H1 (cell line): ENCODE data around the gene TMEM181. TPM values are rescaled to one million over a fixed set of nuclear protein-coding genes. Genes with fewer than 3 reads are reported as not detected.

Experiments used
- CTCF ChIA-PET: fragments of 300-600 bp; sonication (Branson Sonifier 250); formaldehyde crosslinking; loops from one replicate; lab custom pipeline; 2021; ENCODE audit not compliant: partially characterized antibody; lab: Charles Lee
- POLR2A ChIA-PET: fragments of 300-600 bp; sonication (Branson Sonifier 250); formaldehyde crosslinking; loops from one replicate; lab custom pipeline; 2021; ENCODE audit warnings: inconsistent platforms; ENCODE audit not compliant: partially characterized antibody; lab: Charles Lee
- DNase-seq, 2 experiments: peaks; one replicate each; pipeline versions ENCODE4 v3.0.0 to v3.0.0-alpha.2; 2010 to 2022; ENCODE audit warnings: low spot score in 2 of 2, low read depth in 1 of 2, mixed read lengths in 1 of 2
- FAIRE-seq: peaks from 2 replicates; lab custom pipeline; 2011; peaks lifted over from hg19 to GRCh38; lab: Jason Lieb, UNC
- H2AFZ ChIP-seq: 2 replicates; pipeline ENCODE4 v1.8.1; 2012; ENCODE audit warnings: low read length, inconsistent platforms
- H2AK5ac ChIP-seq: 2 replicates; pipeline ENCODE4 v1.6.1; 2013; ENCODE audit warnings: low read depth, low read length
- H2BK120ac ChIP-seq: replicated peaks from 2 replicates; pipeline ENCODE3; 2013; ENCODE audit warnings: low read depth, low read length, inconsistent platforms
- H2BK12ac ChIP-seq: 2 replicates; pipeline ENCODE4 v1.6.1; 2013; ENCODE audit warnings: low read depth, low read length
- H2BK15ac ChIP-seq: 2 replicates; pipeline ENCODE4 v1.6.1; 2013; ENCODE audit warnings: low read length
- H2BK20ac ChIP-seq: 2 replicates; pipeline ENCODE4 v1.6.1; 2013; ENCODE audit warnings: low read length
- H2BK5ac ChIP-seq: 2 replicates; pipeline ENCODE4 v1.6.1; 2013; ENCODE audit warnings: low read depth, low read length
- H3K14ac ChIP-seq: 2 replicates; pipeline ENCODE4 v1.6.1; 2013; ENCODE audit warnings: inconsistent platforms; ENCODE audit not compliant: insufficient read length
- H3K18ac ChIP-seq: 2 replicates; pipeline ENCODE4 v1.6.1; 2013; ENCODE audit warnings: low read length; ENCODE audit errors: extremely low read depth
- H3K23ac ChIP-seq: 2 replicates; pipeline ENCODE4 v1.6.1; 2013; ENCODE audit warnings: inconsistent platforms; ENCODE audit not compliant: insufficient read length
- H3K23me2 ChIP-seq: 2 replicates; pipeline ENCODE4 v1.6.1; 2013; ENCODE audit warnings: low read depth, low read length
- H3K27ac ChIP-seq: 2 replicates; pipeline ENCODE4 v1.6.1; 2011; ENCODE audit warnings: low read depth, low read length, inconsistent platforms
- H3K27me3 ChIP-seq, 4 experiments: replicated peaks in 1 of 4; 1 replicate in 1 of 4; 2 replicates in 3 of 4; pipeline versions ENCODE4 v1.6.1 to v1.8.1; 2011 to 2013; ENCODE audit warnings: low read length in 3 of 4, mild to moderate bottlenecking in 3 of 4, inconsistent platforms in 2 of 4, mixed read lengths in 2 of 4, moderate library complexity in 1 of 4; ENCODE audit not compliant: control insufficient read depth in 3 of 4, insufficient read depth in 3 of 4; ENCODE audit errors: extremely low read depth in 1 of 4
- H3K36me3 ChIP-seq, 4 experiments: 2 replicates each; pipeline versions ENCODE4 v1.6.1 to v1.8.1; 2011 to 2013; ENCODE audit warnings: mild to moderate bottlenecking in 4 of 4, low read length in 3 of 4, moderate library complexity in 2 of 4, control low read depth in 1 of 4, inconsistent platforms in 1 of 4; ENCODE audit not compliant: insufficient read depth in 4 of 4, control insufficient read depth in 2 of 4
- H3K4ac ChIP-seq: replicated peaks from 2 replicates; pipeline ENCODE3; 2013; ENCODE audit warnings: low read length, low read depth, mixed read lengths, inconsistent platforms; ENCODE audit not compliant: insufficient read length
- H3K4me1 ChIP-seq, 4 experiments: replicated peaks in 1 of 4; 1 replicate in 1 of 4; 2 replicates in 3 of 4; pipeline versions ENCODE4 v1.6.1 to v1.8.1; 2011 to 2013; ENCODE audit warnings: low read length in 3 of 4, inconsistent platforms in 2 of 4, mixed read lengths in 1 of 4; ENCODE audit not compliant: insufficient read depth in 4 of 4, control insufficient read depth in 3 of 4
- H3K4me2 ChIP-seq, 2 experiments: 2 replicates each; pipeline versions ENCODE4 v1.6.1 to v1.8.1; 2011 to 2013; ENCODE audit warnings: low read depth in 2 of 2, low read length in 2 of 2, control low read depth in 1 of 2, inconsistent platforms in 1 of 2, mild to moderate bottlenecking in 1 of 2; ENCODE audit not compliant: insufficient read depth in 1 of 2
- H3K4me3 ChIP-seq, 4 experiments: fragments of 200-600, 300-600 bp in 1 of 4; sonication (generic), shearing (Covaris generic), sonication (Bioruptor Twin) in 1 of 4; 2 replicates each; pipeline versions ENCODE4 v1.5.1 to v1.8.1; 2011 to 2016; ENCODE audit warnings: low read length in 4 of 4, low read depth in 3 of 4, control low read depth in 2 of 4, inconsistent platforms in 2 of 4, mild to moderate bottlenecking in 2 of 4, mixed read lengths in 1 of 4, moderate library complexity in 1 of 4; ENCODE audit not compliant: insufficient read depth in 2 of 4; ENCODE audit errors: extremely low read depth in 1 of 4
- H3K56ac ChIP-seq: replicated peaks from 2 replicates; pipeline ENCODE3; 2013; ENCODE audit warnings: low read depth, mild to moderate bottlenecking, mixed read lengths, low read length, inconsistent platforms; ENCODE audit not compliant: insufficient read length
- H3K79me1 ChIP-seq: 2 replicates; pipeline ENCODE4 v1.6.1; 2013; ENCODE audit warnings: low read depth, low read length, control low read depth
- H3K79me2 ChIP-seq, 2 experiments: 2 replicates each; pipeline versions ENCODE4 v1.6.1 to v1.8.1; 2012 to 2013; ENCODE audit warnings: low read length in 2 of 2, mild to moderate bottlenecking in 2 of 2, inconsistent platforms in 1 of 2; ENCODE audit not compliant: insufficient read depth in 2 of 2, control insufficient read depth in 1 of 2
- H3K9ac ChIP-seq, 4 experiments: replicated peaks in 1 of 4; 1 replicate in 1 of 4; 2 replicates in 3 of 4; pipeline versions ENCODE4 v1.6.1 to v1.8.1; 2011 to 2013; ENCODE audit warnings: low read depth in 3 of 4, low read length in 3 of 4, control low read depth in 2 of 4, mild to moderate bottlenecking in 2 of 4, moderate library complexity in 2 of 4, inconsistent platforms in 1 of 4; ENCODE audit errors: extremely low read depth in 1 of 4
- H3K9me3 ChIP-seq, 2 experiments: 2 replicates each; pipeline versions ENCODE4 v1.6.1 to v1.8.1; 2012 to 2013; ENCODE audit warnings: mild to moderate bottlenecking in 2 of 2, moderate library complexity in 2 of 2, control low read depth in 1 of 2, inconsistent platforms in 1 of 2, low read depth in 1 of 2, low read length in 1 of 2, mixed read lengths in 1 of 2; ENCODE audit not compliant: insufficient read depth in 2 of 2
- H4K20me1 ChIP-seq, 2 experiments: replicated peaks in 1 of 2; 2 replicates each; pipeline versions ENCODE3 to v1.8.1; 2011 to 2013; ENCODE audit warnings: inconsistent platforms in 2 of 2, low read length in 2 of 2, mild to moderate bottlenecking in 1 of 2; ENCODE audit not compliant: insufficient read depth in 2 of 2, control insufficient read depth in 1 of 2
- H4K5ac ChIP-seq: 2 replicates; pipeline ENCODE4 v1.6.1; 2013; ENCODE audit warnings: low read length, low read depth, mixed read lengths, inconsistent platforms; ENCODE audit not compliant: insufficient read length
- H4K8ac ChIP-seq: 2 replicates; pipeline ENCODE4 v1.8.0; 2013; ENCODE audit warnings: mild to moderate bottlenecking, moderate library complexity, low read length, inconsistent platforms; ENCODE audit not compliant: insufficient read depth; ENCODE audit errors: extremely low read depth
- H4K91ac ChIP-seq: replicated peaks from 2 replicates; pipeline ENCODE3; 2013; ENCODE audit warnings: low read length, mixed read lengths, inconsistent platforms; ENCODE audit not compliant: insufficient read length
- CBX5 ChIP-seq: fragments of 300-800, 300-1000 bp; sonication (generic); IDR thresholded peaks from 2 replicates; pipeline ENCODE4 v1.7.1; 2016; ENCODE audit warnings: antibody characterized with exemption, low read length, low read depth
- CBX8 ChIP-seq: fragments of 300-800, 300-1000 bp; sonication (generic); IDR thresholded peaks from 2 replicates; pipeline ENCODE4 v1.7.1; 2016; ENCODE audit warnings: low read depth, low read length, borderline replicate concordance
- CHD2 ChIP-seq: IDR thresholded peaks from 2 replicates; pipeline ENCODE4 v1.6.1; 2012; ENCODE audit warnings: low read length, improper control_type of control experiment
- CREB1 ChIP-seq: IDR thresholded peaks from 2 replicates; pipeline ENCODE4 v1.6.1; 2012; ENCODE audit warnings: inconsistent platforms
- EP300 ChIP-seq, 2 experiments: IDR thresholded peaks; 1 replicate in 1 of 2; 2 replicates in 1 of 2; pipeline ENCODE4 v1.6.1; 2011 to 2012; ENCODE audit warnings: low read depth in 2 of 2, low read length in 2 of 2, mild to moderate bottlenecking in 2 of 2, borderline replicate concordance in 1 of 2, inconsistent platforms in 1 of 2, moderate library complexity in 1 of 2
- MAFK ChIP-seq: IDR thresholded peaks from 2 replicates; pipeline ENCODE4 v1.6.1; 2012; ENCODE audit warnings: low read depth, mild to moderate bottlenecking, improper control_type of control experiment, low read length
- SAP30 ChIP-seq: fragments of 300-600 bp; sonication (generic); IDR thresholded peaks from 2 replicates; pipeline ENCODE4 v1.7.1; 2012; ENCODE audit warnings: low read length, moderate library complexity, mild to moderate bottlenecking, inconsistent platforms; ENCODE audit not compliant: insufficient read depth, insufficient replicate concordance
- TAF7 ChIP-seq: optimal IDR thresholded peaks from 2 replicates; pipeline ENCODE3; 2011; ENCODE audit warnings: low read depth, mild to moderate bottlenecking, inconsistent platforms, low read length, moderate library complexity, borderline replicate concordance
- WGBS, 2 experiments: shearing (Covaris generic) in 1 of 2; methylation state at CpG; one replicate each; pipeline versions ENCODE4 v1.1.6 to v1.1.7; 2013 to 2015; ENCODE audit warnings: low lambda C conversion rate in 2 of 2, mixed read lengths in 2 of 2, inconsistent platforms in 1 of 2, low coverage in 1 of 2, missing lambda C conversion rate in 1 of 2; ENCODE audit not compliant: insufficient replicate concordance in 2 of 2, insufficient coverage in 1 of 2, insufficient read length in 1 of 2; ENCODE audit errors: extremely low coverage in 1 of 2, missing lambda C conversion rate in 1 of 2; 5-methylcytosine and 5-hydroxymethylcytosine counted together
- polyA plus RNA-seq, 7 experiments: library from polyadenylated mRNA; depleted of rRNA in 3 of 7; stranded (reverse) in 5 of 7; unstranded in 2 of 7; fragments of >200 nt in 5 of 7; fragments of 200-250 nt in 2 of 7; gene quantifications; 1 replicate in 5 of 7; 2 replicates in 1 of 7; 4 replicates in 1 of 7; pipeline versions ENCODE4 v1.2.1 to v1.2.3, GENCODE V29; 2011 to 2013; ENCODE audit warnings: missing spikeins in 2 of 7, mixed read lengths in 2 of 7
- total RNA-seq: library from RNA; stranded (reverse); fragmentation: NEBNext Ultra II Directional; extraction: Animal tissue kit (Norgen Biotek cat#: 25700); gene quantifications from 2 replicates; pipeline ENCODE4 v1.2.1, GENCODE V29; 2021

The TMEM181 gene
- total and polyA plus RNA-seq, 2 of the 8 experiments (the other 6 are each of a cell fraction or from before 2014, with no cell fraction given), result 8.6 to 19.0 TPM

DNA sequence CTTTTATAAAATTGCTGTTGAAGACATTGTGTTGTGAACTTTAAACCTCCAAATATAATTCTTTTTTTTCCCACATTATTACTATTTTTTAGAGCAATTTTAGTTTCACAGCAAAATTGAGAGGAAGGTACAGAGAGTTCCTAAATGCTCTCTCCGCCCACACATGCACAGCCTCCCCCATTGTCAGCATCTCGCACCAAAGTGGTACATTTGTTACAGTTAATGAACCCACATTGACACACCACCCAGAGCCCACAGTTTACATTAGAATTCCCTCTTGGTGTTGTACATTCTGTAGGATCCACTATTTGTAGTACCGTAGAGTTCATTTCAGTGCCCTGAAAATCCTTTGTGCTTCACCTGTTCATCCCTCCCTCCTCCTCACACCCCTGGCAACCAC, 33.8 kb downstream of the TMEM181 start:
- no peak overlapping the region for H2BK5ac ChIP-seq
- FAIRE-seq (no peak), DNase-seq (no peak)
- H3K18ac ChIP-seq, result no peak overlapping the region
- peaks cover 12 to 48% (median 33%) of the 10 kb centered on the region in 4 experiments for H3K36me3 ChIP-seq
- ChIA-PET CTCF (interaction anchor here (3.4 kb wide), 1 partner anchor 12 kb away, joined by 13 read pairs; no protein-coding TSS in a partner anchor), POLR2A (no interaction called here)
- WGBS, 2 experiments, result 96% methylated on average over 3 of the region's 3 CpGs; no CpG with 5 or more reads in 1 of the 2 experiments
- no peak overlapping the region for H3K23ac ChIP-seq
- H3K79me2 ChIP-seq, result no peaks in the 10 kb centered on the region
- H3K56ac ChIP-seq, result no peak overlapping the region
- H2BK120ac ChIP-seq, result no peak overlapping the region
- no peak overlapping the region for H3K9ac ChIP-seq
- H2BK20ac ChIP-seq, result no peak overlapping the region
- peaks cover under 1 to 5% of the 10 kb centered on the region in 2 experiments for H4K20me1 ChIP-seq
- no peak overlapping the region for H3K4me3 ChIP-seq
- H2BK15ac ChIP-seq, result no peak overlapping the region
- TF ChIP-seq CHD2, result no peak
- no peak for TF ChIP-seq TAF7
- no peak for TF ChIP-seq MAFK
- TF ChIP-seq SAP30, result no peak
- no peak for TF ChIP-seq CBX8
- TF ChIP-seq CREB1, result no peak
- TF ChIP-seq CBX5, result no peak
- TF ChIP-seq EP300 (IDR thresholded peaks at IDR 0.05; ENCODE audit: borderline replicate concordance in 1 of 2, low read depth in 2 of 2, low read length in 2 of 2), result no peak
- no peak overlapping the region for H2AFZ ChIP-seq
- no peak overlapping the region for H3K27ac ChIP-seq
- H2AK5ac ChIP-seq, result no peak overlapping the region
- H3K4ac ChIP-seq, result no peak overlapping the region
- H4K8ac ChIP-seq, result no peak overlapping the region
- H3K23me2 ChIP-seq, result no peaks in the 10 kb centered on the region
- H2BK12ac ChIP-seq, result no peak overlapping the region
- H3K27me3 ChIP-seq, result no peaks in the 10 kb centered on the region; a peak in 1 of 7 replicates
- no peaks in the 10 kb centered on the region for H3K9me3 ChIP-seq
- no peaks in the 10 kb centered on the region for H3K4me1 ChIP-seq
- H3K4me2 ChIP-seq, result no peak overlapping the region
- no peaks in the 10 kb centered on the region; the same call in 1 of the 2 replicates for H3K79me1 ChIP-seq
- H3K14ac ChIP-seq, result no peak overlapping the region
- H4K5ac ChIP-seq, result no peak overlapping the region
- no peak overlapping the region for H4K91ac ChIP-seq
